PC-9 (cell line): ENCODE data around the gene CKAP5. TPM values are rescaled to one million over a fixed set of nuclear protein-coding genes. Genes with fewer than 3 reads are reported as not detected.

Experiments
- BruUV-seq: library from RNA; stranded (reverse); fragments of 400-500 nt; replicated peaks from 2 replicates; lab custom pipeline; 2021; lab: Mats Ljungman, UMichigan
- CTCF ChIA-PET: fragments of 300-600 bp; sonication (Branson Sonifier 250); formaldehyde crosslinking; loops from one replicate; lab custom pipeline; 2022; ENCODE audit warnings: antibody characterized with exemption; lab: Charles Lee
- POLR2A ChIA-PET: fragments of 300-600 bp; sonication (Branson Sonifier 250); formaldehyde crosslinking; loops from one replicate; lab custom pipeline; 2022; ENCODE audit warnings: antibody characterized with exemption; ENCODE audit not compliant: unreplicated experiment; lab: Charles Lee
- DNase-seq, 2 experiments: peaks; one replicate each; pipeline versions ENCODE4 v3.0.0 to v3.0.0-alpha.2; 2015 to 2022; ENCODE audit warnings: mixed read lengths in 1 of 2
- H2AFZ ChIP-seq: fragments of 200-600 bp; sonication (generic); 2 replicates; pipeline ENCODE4 v1.8.1; 2017; ENCODE audit warnings: antibody characterized with exemption
- H3F3A ChIP-seq: fragments of 200-600 bp; sonication (generic); 2 replicates; pipeline ENCODE4 v1.8.1; 2017; ENCODE audit warnings: antibody characterized with exemption, mild to moderate bottlenecking, low read depth; ENCODE audit not compliant: insufficient read depth
- H3K27ac ChIP-seq: fragments of 200-600 bp; sonication (generic); 2 replicates; pipeline ENCODE4 v1.6.1; 2016; ENCODE audit warnings: mixed run types
- H3K27me3 ChIP-seq: fragments of 200-600 bp; sonication (generic); 2 replicates; pipeline ENCODE4 v1.6.1; 2016; ENCODE audit warnings: low read depth, mixed run types; ENCODE audit not compliant: insufficient read depth
- H3K36me3 ChIP-seq: fragments of 200-600 bp; sonication (generic); 2 replicates; pipeline ENCODE4 v1.6.1; 2016; ENCODE audit warnings: low read depth, mixed run types
- H3K4me1 ChIP-seq: fragments of 200-600 bp; sonication (generic); replicated peaks from 2 replicates; pipeline ENCODE4 v1.6.1; 2016; ENCODE audit warnings: mixed run types; ENCODE audit not compliant: insufficient read depth
- H3K4me2 ChIP-seq: fragments of 200-600 bp; sonication (generic); 2 replicates; pipeline ENCODE4 v1.6.1; 2017; ENCODE audit warnings: mixed run types
- H3K4me3 ChIP-seq: fragments of 200-600 bp; sonication (generic); 2 replicates; pipeline ENCODE4 v1.6.1; 2016; ENCODE audit warnings: mixed run types
- H3K79me2 ChIP-seq: fragments of 200-600 bp; sonication (generic); 2 replicates; pipeline ENCODE4 v1.6.1; 2017; ENCODE audit warnings: low read depth, mixed run types
- H3K9me2 ChIP-seq: fragments of 200-600 bp; sonication (generic); 2 replicates; pipeline ENCODE4 v1.8.1; 2017; ENCODE audit warnings: mild to moderate bottlenecking; ENCODE audit not compliant: insufficient read depth
- H3K9me3 ChIP-seq: fragments of 200-600 bp; sonication (generic); 2 replicates; pipeline ENCODE4 v1.8.1; 2016; ENCODE audit warnings: low read depth; ENCODE audit not compliant: insufficient read depth
- H4K20me1 ChIP-seq: fragments of 200-600 bp; sonication (generic); 2 replicates; pipeline ENCODE4 v1.8.1; 2017; ENCODE audit not compliant: insufficient read depth
- CTCF ChIP-seq: fragments of 200-600 bp; sonication (generic); conservative IDR thresholded peaks from 2 replicates; pipeline ENCODE4 v1.6.1; 2017; ENCODE audit warnings: mixed run types, antibody characterized with exemption, mild to moderate bottlenecking, moderate library complexity
- EZH2 ChIP-seq: fragments of 200-600 bp; sonication (generic); IDR thresholded peaks from 2 replicates; pipeline ENCODE4 v1.8.0; 2017; ENCODE audit warnings: antibody characterized with exemption, low read depth
- intact Hi-C: fragments of 100-400 bp; cut with micrococcal nuclease; formaldehyde crosslinking; loops from one replicate; pipeline ENCODE4 v1.10.0; 2022; ENCODE audit not compliant: unreplicated experiment
- total RNA-seq: library from RNA; stranded (reverse); gene quantifications from 2 replicates; pipeline ENCODE4 v1.2.3, GENCODE V29; 2021

CKAP5 gene
- total RNA-seq, 1 experiment from 2014 or later, result 195 TPM

DNA sequence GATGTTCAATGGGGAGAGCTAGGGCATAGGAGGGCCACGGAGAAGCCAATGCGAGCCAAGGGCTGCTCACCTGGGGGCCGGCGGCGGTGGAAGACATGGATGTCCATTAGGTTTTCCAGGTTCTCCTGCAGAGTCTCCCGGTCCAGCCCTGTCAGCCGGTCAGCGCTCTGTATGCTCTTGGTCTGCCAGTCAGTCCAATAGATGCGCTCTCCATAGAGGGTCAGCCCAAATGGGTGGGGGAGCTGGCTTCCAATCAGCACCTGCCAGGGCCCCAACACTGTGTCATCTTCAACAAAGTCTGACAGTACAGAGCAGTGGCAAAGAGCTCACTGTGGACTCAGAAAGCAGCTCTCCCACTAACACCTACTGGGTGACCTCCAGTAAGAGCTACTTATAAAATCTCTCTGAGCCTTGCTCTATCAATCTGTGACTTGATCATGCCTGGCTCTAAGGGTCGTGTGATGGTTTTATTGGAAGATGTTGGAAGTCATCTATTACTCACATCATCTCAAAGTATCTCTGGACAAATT lies 33.0 kb upstream of the CKAP5 start:
- Histone ChIP-seq H3K79me2 (no peaks in the 10 kb centered on the region), H3F3A (no peaks in the 10 kb centered on the region), H3K27ac (no peak overlapping the region), H3K4me1 (no peaks in the 10 kb centered on the region), H4K20me1 (no peaks in the 10 kb centered on the region), H3K9me3 (no peaks in the 10 kb centered on the region), H3K27me3 (no peaks in the 10 kb centered on the region), H3K9me2 (no peaks in the 10 kb centered on the region), H2AFZ (no peak overlapping the region), H3K36me3 (no peaks in the 10 kb centered on the region), H3K4me2 (no peak overlapping the region), H3K4me3 (no peak overlapping the region)
- BruUV-seq, result no TSS peak
- POLR2A ChIA-PET, result no interaction called here
- no peak for DNase-seq
- intact Hi-C loops, result no loop called here
- CTCF ChIA-PET, result no interaction called here
- TF ChIP-seq CTCF (no peak), EZH2 (no peak)

GRCh38 chr11:46877580-46877979 lies 31.5 kb upstream of the CKAP5 start:
- no peaks in the 10 kb centered on the region for H3K9me3 ChIP-seq
- no peaks in the 10 kb centered on the region for H3K79me2 ChIP-seq
- no peaks in the 10 kb centered on the region for H4K20me1 ChIP-seq
- BruUV-seq, result no TSS peak
- no peaks in the 10 kb centered on the region for H3F3A ChIP-seq
- ChIA-PET CTCF (no interaction called here), POLR2A (interaction anchor here (0.6 kb wide), 1 partner anchor 276 kb away, joined by 3 read pairs; no protein-coding TSS in a partner anchor)
- TF ChIP-seq EZH2 (no peak), CTCF (no peak)
- no peak overlapping the region for H2AFZ ChIP-seq
- H3K9me2 ChIP-seq, result no peaks in the 10 kb centered on the region
- H3K36me3 ChIP-seq, result no peaks in the 10 kb centered on the region
- no peak overlapping the region for H3K4me3 ChIP-seq
- H3K4me1 ChIP-seq, result no peaks in the 10 kb centered on the region
- intact Hi-C loops, result no loop called here
- H3K4me2 ChIP-seq, result no peak overlapping the region
- no peak for DNase-seq
- no peak overlapping the region for H3K27ac ChIP-seq
- H3K27me3 ChIP-seq, result no peaks in the 10 kb centered on the region

DNA sequence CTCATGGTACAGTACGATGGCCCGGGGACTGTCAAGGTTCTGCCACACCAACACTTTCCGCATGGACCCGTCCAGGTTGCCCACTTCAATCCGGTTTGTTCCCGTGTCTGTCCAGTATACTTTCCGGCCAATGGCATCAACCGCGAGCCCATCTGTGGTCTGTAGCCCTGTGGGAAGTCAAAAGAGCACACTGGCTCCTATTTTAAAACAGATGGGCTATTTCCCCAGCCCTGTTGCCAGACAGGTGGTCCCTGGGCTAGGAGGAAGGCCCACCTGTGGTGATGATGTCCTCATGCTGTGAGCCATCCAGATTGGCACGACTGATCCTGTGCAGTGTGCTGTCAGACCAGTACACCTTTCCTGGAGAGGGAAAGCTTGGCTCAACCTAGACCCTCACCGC lies 30.4 kb upstream of the CKAP5 start:
- Histone ChIP-seq H3K4me2 (no peak overlapping the region), H3K79me2 (no peaks in the 10 kb centered on the region), H3K27ac (no peak overlapping the region), H3K9me2 (no peaks in the 10 kb centered on the region), H3K4me3 (no peak overlapping the region), H2AFZ (no peak overlapping the region), H4K20me1 (no peaks in the 10 kb centered on the region), H3K4me1 (no peaks in the 10 kb centered on the region), H3K36me3 (no peaks in the 10 kb centered on the region), H3K27me3 (no peaks in the 10 kb centered on the region), H3K9me3 (no peaks in the 10 kb centered on the region), H3F3A (no peaks in the 10 kb centered on the region)
- TF ChIP-seq EZH2 (no peak), CTCF (no peak)
- CTCF ChIA-PET, result no interaction called here
- no TSS peak for BruUV-seq
- intact Hi-C loops, result no loop called here
- POLR2A ChIA-PET, result interaction anchor here (0.5 kb wide), 1 partner anchor 13 kb away, joined by 8 read pairs; no protein-coding TSS in a partner anchor
- DNase-seq, result no peak
